ENCODE measurements around the gene ARAP2.

ARAP2 gene

DNA sequence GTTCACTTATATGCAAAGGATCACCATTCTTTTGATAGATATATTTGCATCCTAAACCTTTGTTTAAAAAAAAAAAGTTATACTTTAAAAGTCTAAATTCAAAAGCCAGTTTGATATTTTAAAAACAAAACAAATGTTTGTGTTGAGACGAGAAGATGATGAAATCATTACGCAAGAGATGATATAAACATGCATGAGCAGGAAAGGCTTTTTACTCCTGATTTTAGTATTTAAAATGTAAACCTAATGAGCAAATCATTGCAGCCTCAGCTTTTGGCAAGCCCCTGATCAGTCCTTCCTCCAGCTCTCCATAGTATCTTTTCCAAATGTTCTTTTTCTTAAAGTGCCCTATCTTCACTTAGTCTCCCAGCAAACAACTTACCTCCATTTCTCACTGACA, 115.6 kb downstream of the ARAP2 start:
- DNase-seq (ENCODE audit: low read depth): no peak

DNA sequence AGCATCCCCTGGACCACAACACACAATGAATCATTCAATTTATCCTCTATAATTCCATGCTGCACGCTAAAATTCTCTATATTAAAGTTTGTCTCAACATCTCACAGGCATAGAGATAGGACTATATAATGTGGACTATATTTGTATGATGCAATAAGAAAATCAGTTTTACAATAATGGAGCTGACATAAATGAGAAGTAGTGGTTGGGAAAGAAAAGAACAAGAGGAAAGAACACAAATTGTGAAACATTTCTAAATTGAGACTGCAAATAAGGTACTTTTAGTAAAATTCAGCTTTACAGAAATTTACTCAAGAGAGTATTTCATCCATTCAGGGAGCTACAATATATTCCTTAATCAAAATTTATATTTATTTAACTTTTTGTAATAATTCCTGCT, 120.4 kb downstream of the ARAP2 start:
- no peak for DNase-seq (ENCODE audit: low read depth)

DNA sequence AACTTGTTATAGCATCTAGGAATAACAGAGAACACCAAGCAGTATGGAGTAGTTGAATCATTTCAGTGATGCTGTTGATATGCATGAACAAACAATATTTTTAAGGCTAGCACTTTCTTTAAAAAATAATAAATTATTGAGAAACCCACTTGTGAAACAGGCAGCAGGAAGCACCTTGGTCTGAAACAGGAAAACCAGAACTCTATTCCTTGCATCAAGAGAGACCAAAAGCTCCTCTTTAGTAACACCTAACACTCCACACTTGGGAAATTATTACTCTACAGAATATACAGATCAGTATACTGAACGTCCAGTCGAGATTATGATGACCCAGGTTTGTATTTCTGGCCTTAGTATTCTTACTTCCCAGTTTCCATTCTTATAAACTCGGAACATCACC, 129.0 kb downstream of the ARAP2 start:
- no peak for DNase-seq (ENCODE audit: low read depth)

DNA sequence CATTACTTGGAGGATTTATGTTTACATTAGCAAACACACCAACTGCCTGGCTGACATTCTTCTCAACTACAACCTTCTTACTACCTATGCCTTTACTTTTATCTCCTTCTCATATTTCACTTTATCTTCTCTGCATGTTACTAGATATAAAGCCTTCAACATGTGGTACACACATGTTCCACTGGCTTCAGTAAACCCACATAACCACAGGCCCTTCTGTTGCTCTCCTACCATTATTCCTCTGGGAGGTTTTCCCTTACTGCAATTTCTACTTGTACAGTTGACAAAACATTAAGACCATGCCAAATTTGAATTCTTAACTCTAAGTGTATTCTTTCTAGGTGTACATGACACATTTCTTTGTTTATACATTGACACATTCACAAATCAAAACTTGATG, 133.1 kb downstream of the ARAP2 start:
- no peak for DNase-seq (ENCODE audit: low read depth)

DNA sequence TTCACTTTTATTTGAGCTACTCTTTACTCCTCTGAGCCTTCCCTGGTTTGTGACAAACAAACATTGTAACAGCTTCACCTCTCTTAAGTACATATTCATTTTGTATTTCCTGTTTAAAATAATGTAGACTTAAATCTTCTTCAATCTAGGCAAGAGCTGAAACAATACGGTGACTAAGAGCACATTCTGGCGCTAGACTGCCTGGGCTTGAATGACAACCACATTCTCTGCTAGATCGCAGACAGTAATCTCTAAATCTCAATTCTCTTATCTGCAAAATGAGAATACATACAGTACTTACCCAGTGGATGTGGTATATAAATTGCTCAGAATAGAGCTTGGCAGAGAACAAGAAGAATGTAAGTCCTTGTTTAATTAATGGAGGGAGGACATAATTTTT, 144.8 kb downstream of the ARAP2 start:
- no peak for DNase-seq (ENCODE audit: low read depth)

DNA sequence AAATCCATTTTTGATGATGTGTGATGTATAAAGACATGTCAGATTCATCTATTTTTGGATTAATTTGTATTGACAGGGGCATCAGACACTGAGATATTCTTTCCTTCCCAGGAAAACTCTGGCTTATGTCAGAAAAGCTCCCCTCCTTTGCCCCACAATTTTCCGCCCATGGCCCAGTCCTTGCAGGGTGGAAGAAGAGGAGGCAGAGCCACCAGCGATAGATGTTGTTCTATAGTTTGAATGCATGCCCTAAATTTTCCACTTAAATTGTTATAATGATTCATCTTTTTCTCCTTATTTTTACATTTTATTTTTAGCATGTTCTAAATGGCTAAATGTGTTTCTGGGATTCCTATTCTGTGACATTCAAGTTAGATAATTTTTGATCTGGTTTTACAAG, 149.3 kb downstream of the ARAP2 start:
- no peak for DNase-seq (ENCODE audit: low read depth)

DNA sequence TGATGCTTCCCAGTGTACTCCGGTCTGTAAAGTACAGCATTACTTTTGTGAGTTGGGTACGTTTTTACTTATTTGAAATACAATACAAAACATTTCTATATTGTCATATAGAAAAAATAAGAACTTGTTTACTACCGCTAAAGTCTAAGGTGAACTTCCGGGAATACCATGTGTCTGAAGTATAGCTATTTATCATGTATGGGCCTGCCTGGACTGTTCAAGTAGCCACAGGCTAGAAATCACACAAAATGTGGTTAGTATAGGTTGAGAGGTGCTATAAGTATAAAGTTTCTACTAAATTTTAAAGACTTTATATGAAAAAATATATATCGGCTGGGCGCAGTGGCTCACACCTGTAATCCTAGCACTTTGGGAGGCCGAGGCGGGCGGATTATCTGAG, 152.3 kb downstream of the ARAP2 start:
- DNase-seq (ENCODE audit: low read depth): no peak

DNA sequence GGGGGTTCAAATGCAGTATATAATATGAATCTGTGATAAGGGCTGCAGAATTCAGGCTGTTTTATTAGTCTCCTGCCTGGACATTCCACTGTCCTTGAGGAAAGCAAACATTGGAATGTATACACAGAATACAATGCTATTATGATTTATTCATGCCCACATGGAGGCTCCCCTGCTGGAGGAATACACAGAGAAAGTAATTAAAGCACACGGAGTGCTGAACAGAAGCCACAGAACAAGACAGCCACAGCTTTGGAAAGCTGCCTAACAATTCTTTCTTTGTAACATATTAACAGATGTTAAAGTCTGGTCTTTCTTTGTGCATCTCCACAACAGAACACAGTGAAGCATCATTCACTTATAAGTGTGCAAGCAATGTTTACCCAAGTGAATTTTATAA, 155.8 kb downstream of the ARAP2 start:
- no peak for DNase-seq (ENCODE audit: low read depth)

DNA sequence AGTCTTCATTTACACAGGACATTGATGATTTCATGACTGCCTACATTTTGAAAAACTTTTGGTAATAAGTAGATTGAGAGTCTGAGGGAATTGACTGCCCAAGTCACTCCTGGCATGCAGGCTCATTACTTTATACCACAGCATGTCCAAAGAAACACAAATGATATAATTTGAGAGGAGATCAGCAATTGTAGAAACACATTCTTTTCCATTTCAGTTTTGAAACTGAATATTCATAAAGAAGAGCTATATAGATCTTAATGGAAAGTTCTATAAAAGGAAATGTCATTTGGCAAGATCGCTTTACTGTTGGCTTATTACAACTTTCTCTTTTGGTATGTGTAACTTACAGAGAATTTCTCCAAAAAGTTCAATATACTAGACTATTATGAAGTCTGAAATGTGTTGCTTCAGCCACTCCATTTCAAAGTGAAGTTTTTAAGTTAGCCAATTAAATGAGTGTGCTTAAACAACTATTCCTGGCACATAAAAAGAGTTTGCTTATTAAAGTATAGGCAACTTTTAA, 158.0 kb downstream of the ARAP2 start:
- DNase-seq (ENCODE audit: low read depth): no peak

DNA sequence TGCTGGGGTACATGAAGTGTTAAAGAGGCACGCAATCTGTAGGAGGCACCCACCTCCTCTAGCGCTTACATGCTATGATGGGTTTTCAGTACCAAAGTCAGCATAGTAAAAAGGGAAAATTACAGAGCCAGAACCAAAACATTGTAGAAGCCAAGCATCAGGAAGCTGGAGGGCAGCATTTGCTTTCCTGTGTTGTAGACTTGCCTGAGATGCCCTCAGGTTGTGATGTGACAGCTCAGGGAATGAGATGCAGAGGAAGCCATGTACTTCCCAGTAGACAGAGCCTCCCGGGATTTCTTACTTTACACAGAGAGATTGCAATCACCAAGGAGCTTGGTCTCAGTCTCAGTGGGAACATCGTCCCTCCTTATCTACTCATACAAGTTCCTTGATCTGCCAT, 161.5 kb downstream of the ARAP2 start:
- no peak for DNase-seq (ENCODE audit: low read depth)

DNA sequence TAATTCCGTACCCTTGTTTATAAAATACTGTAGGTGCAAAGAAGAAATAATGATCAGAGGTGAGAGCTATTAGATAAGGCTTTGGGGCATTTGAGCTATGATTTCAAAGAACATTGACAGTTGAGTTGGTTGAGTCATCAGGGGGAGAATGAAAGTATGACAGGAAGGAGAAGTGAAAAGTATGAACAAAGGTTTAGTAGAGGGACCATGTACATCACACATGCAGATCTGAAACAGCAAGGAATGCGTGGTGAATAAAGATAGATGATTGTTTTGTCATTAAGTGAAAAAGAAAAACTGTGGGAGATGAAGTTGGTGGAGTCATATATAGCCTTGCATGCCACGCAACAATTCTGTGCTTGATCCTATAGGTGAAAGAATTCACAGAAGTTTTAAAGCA, 163.1 kb downstream of the ARAP2 start:
- no peak for DNase-seq (ENCODE audit: low read depth)

DNA sequence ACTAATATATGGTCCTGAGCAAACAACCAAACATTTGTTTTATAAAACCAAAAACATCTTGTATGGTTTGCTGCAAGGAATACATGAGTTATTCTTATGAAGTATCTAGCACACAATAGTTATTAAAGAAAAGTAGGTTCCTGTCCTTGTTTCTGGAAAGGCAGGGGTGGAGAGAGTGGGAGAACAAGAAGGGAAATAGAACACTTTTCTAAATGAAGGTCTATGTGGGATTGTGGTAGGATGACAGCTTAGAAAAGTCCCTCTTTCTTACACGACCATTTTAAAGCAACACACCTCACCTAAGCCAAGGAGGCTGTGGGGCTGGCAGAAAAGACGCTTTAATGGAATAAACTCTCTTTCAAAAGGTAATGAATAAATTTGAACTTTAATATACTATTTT, 164.6 kb downstream of the ARAP2 start:
- DNase-seq (ENCODE audit: low read depth): no peak

DNA sequence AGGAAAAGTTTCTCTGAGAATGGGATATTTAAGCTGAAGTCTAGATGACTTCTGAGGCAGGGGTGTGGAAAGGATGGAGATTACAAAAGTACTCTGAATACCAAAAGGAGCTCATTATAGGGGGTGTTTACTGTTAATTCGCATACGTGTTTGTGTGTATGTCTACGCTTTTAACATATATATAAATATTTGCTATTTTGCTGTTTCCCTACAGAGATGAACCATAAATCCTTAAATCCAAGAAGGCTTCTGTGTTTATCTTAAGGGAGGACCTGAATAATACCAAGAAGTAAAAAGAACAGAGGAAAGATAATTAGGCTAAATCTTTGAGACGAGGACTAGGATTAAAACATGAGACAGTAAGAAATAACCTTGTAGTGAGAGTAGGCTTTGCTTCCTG, 166.0 kb downstream of the ARAP2 start:
- no peak for DNase-seq (ENCODE audit: low read depth)

DNA sequence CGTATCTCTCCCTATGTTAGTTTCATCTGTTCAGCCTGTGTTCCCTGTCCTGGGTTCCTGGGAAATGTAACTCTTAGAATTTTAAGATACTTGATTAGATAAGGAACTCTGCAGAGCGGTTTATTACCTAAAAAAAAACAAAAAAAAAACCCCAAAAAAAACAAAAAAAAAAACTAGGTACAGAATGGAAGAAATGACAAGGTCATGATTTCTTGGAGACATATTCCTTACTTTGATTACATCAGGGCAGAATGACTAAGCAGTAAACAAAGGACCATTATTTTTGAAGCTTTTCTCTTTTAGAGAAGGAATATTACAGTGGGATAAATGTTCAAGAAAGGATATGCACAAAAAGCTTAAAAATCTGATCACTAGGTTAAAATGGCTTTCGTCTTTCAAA, 171.8 kb downstream of the ARAP2 start:
- no peak for DNase-seq (ENCODE audit: low read depth)

DNA sequence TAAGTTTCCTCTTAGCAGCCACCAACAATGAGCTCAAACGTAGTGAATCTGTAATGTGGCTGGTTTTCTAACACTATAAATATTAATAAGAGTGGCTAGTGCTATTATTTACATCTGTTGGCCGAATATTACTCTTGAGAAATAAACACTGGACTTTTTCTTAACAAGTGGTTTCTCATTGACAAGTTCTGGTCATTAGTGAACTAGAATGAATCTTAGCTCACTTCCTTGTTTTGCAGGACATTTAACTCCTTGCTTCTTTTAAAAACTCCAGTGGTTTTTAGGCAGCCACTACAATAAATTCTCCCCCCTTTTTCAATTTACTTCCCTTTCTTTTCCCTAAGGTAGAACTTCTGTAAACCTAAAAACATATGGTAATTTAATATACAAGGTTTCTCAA, 177.2 kb downstream of the ARAP2 start:
- DNase-seq (ENCODE audit: low read depth): no peak

DNA sequence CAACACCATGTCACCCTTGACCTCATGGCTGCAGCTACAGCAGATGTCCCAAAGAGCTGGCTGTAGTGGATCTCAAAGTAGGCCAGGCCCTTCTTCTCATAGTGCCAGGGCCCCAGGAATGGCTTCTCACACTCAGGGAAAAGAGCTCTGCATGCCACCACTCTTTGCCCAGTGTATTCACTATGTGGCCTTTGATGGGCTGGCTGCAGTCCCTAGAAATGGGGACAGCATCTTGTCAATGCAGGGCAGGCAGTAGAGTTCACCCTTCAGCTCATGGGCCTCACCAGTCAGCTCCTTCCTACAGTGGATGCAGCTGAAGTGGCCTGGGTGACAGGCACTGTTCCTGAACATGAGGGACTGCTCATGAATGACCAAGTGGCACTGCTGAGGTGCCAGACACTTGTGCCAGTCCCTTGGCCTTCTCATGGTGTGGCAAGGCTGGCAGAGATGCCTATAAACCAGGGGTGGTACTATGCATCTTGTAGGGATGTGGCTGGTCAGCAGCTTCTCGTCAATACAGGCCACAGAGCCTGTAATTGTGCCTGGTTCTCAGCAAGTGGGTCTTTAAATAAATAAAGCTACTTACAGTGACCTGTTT, 178.9 kb downstream of the ARAP2 start:
- no peak for DNase-seq (ENCODE audit: low read depth)

DNA sequence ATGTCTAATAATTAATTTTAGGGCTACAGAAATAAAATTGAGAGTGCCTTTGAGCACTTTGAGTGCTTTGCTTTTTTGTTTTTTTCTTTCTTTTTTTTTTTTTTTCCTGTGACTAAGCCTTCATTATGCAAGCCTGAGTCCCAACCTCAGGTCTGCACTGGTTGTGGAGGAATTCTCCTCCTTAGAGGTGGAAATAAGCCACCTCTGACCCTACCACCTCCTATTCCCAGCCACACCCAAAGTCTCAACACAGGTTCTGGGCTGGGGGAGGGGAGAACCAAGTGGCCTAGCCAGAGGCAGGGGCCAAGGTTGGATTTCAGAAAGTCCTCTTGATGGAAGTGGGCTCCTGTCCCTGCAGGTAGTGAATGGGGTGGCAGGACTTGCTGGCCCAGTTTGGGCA, 180.2 kb downstream of the ARAP2 start:
- DNase-seq (ENCODE audit: low read depth): no peak

DNA sequence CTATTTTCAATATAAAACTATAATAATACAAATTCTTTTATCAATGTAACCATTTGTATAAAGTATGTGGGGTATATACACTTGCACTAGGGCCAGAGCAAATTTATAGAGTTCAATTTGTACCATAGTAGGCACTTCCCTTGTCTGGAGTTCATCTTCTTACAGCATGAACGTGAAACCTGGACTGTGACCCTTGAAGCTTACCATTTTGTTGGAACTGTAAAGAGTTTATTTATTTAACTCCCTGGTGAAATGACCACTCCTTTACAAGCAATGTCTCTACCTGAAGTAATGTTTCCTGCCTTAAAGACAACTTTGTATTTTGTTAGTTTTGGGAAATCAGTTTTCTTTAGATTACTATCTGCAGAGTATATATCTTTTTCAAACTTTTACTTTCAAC, 188.2 kb downstream of the ARAP2 start:
- no peak for DNase-seq (ENCODE audit: low read depth)

DNA sequence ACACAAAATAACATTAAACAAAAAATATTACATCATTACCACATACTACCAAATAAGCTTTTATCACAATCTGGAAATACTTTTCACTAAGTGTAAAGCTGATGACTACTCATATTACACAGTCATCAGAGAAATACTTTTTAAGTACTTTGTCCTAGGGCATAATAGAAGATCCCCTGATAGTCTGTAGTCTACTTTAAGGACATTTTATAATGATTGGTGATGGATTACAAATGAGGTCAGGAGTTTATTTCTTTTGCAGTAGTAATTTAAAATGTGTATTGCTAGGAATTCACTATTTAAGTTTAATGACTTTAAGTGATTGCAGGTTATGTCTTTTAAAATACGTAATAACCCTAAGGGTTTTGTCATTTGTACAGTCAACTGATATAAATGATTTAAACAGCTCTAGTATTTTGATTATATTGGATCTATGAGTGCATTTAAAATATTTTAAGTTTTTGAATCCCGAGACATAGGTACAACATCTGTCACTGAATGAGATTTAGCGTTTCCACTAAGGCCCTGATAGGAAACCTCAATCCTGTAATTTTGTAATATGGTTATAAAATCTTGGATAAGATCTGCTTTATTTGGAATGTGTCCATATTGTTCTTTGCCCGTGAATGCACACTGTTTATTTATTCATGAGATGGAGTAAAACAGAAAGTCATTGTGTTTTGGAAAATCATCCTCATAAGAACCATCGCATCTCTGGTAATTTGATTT, 189.5 kb downstream of the ARAP2 start:
- DNase-seq (ENCODE audit: low read depth): no peak

DNA sequence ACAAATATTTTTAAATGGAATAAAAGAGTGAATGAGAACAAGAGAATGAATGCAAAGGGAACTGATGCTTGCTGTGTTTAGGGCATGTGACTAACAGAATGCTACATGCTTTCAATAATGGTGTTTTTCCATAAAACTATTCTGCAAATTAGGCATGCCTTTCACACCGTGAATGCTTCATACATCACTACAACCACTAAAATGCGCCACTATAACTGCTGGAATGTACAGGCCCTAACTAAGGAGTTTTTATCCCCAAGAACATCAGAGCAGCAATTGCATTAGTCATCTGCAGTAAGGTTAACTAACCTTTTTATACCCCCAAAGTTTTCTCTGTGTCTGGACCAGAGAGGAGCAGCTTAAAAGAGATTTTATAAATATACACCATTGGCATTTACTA, 190.4 kb downstream of the ARAP2 start:
- DNase-seq (ENCODE audit: low read depth): no peak

DNA sequence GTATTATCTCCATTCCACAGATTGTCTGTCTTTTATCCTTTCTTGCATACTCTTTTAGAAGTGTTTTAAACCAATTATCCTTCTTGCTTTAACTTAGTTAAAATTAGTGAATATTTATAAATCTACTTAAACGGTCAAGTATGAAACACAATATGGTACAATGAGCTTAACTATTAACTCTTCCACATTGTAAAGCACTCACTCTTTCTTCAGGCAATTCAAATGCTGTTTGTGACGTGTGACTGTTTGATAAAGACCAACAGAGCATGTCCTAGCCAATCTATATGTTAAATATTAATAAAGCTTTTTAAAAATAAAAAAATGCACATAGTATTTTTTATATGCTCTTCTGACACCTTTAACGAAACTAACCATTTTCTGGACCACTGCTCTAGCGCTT, 192.7 kb downstream of the ARAP2 start:
- no peak for DNase-seq (ENCODE audit: low read depth)

DNA sequence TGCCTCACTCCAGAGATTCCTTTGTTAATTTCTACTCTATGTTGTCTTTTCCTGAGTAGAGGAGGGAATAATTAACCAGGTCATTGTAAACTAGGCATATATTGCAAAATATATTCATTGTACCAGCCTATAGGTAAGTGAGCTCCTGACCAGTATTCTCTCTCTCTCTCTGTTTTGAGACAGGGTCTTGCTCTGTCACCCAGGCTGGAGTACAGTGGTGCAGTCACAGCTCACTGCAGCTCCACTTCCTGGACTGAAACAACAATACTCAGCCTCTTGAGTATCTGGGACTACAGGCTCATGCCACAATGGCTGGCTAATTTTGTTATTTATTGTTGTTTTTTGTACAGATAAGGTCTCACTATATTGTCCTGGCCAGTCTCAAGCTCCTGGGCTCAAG, 198.3 kb downstream of the ARAP2 start:
- DNase-seq (ENCODE audit: low read depth): no peak

DNA sequence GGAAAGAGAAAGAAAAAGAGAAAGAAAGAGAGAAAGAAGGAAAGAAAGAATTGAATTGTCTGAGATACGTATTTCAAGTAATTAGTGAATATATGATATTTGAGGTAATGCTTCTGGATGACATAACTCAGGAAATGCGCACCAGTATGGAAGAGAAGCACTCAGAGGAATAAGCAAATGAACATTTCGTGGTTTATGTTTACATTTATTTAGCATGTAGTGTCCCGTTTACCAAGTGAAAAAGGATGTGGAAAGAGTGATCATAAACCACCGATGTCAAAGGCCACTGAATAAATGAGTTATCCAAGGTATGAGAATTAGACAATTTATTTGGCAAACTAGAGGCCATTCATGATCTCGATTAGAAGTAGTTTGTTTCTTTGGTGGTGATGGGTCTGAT, 200.4 kb downstream of the ARAP2 start:
- no peak for DNase-seq (ENCODE audit: low read depth)

DNA sequence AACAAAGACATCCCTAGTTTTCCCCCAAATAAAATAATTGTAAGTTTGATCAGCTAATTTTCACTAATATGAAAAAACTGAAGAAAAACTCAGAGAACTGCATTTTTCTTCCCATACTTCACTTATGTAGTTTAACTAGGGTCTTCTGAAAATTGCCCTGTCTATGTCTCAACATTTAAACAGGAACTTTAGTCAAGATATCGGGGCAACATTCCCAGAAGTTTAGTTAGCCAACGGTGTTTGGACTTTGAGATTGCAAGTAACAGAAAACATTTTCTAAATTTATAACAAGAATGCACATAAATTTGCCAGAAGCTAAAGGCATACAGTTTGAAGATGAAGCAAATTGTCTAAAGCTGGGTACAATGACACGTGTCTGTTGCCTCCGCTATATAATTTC, 201.1 kb downstream of the ARAP2 start:
- DNase-seq (ENCODE audit: low read depth): no peak

All from stimulated activated CD8-positive, alpha-beta memory T cell treated with anti-CD3 and anti-CD28 coated beads, Interleukin-12 subunit alpha, Interleukin-12 subunit beta, amount 100 ng/mL, for 1 hour (primary cell).